ENCODE results near the gene PGAP6. TPM values are rescaled to one million over a fixed set of nuclear protein-coding genes. Genes with fewer than 3 reads are reported as not detected.
"Not testable (repeated sequence)": the region's sequence is repeated elsewhere in the genome, so short reads cannot be mapped to it uniquely, and the experiment has no call there.

PGAP6 gene
- total RNA-seq, 1 donor from 2014 or later: 80.5 TPM

GRCh38 chr16:379961-380761, 1.6 kb downstream of the PGAP6 start:
- Histone ChIP-seq H3K36me3 (ENCODE audit: insufficient read depth, low read length) (no peaks in the 10 kb centered on the region), H3K4me2 (ENCODE audit: low read length) (peak overlapping the region; percentile 96), H3K4me1 (ENCODE audit: insufficient read depth, low read length) (peaks cover 12% of the 10 kb centered on the region), H3K9ac (ENCODE audit: low read length) (no peak overlapping the region), H3K79me2 (ENCODE audit: insufficient read depth, low read length) (peaks cover 25% of the 10 kb centered on the region), H3K4me3 (ENCODE audit: insufficient read depth, low read depth, low read length) (no peak overlapping the region), H3K27me3 (ENCODE audit: insufficient read depth, low read length) (no peaks in the 10 kb centered on the region), H3K9me3 (ENCODE audit: insufficient read depth, low read depth, low read length) (no peaks in the 10 kb centered on the region), H3K27ac (ENCODE audit: low read depth, low read length) (no peak overlapping the region), H2AFZ (ENCODE audit: low read depth, low read length) (no peak overlapping the region), H4K20me1 (ENCODE audit: insufficient read depth, low read length) (peaks cover 30% of the 10 kb centered on the region)
- H3K27me3 Mint-ChIP-seq (ENCODE audit: low read depth, unreplicated experiment): no peaks in the 10 kb centered on the region
- no peak for DNase-seq (ENCODE audit: low read depth)
- H3K9me3 Mint-ChIP-seq (ENCODE audit: unreplicated experiment): no peaks in the 10 kb centered on the region
- TF ChIP-seq EZH2 (IDR thresholded peaks at IDR 0.05; ENCODE audit: insufficient read depth, low read length): no peak
- peak overlapping the region; percentile 84 for H3K4me3 Mint-ChIP-seq (ENCODE audit: unreplicated experiment)
- no peak for FAIRE-seq
- no peaks in the 10 kb centered on the region for H3K36me3 Mint-ChIP-seq (ENCODE audit: low read depth, unreplicated experiment)
- peaks cover 16% of the 10 kb centered on the region for H3K4me1 Mint-ChIP-seq (ENCODE audit: low read depth, unreplicated experiment)
- H3K27ac Mint-ChIP-seq (ENCODE audit: unreplicated experiment): no peak overlapping the region

- Histone ChIP-seq H3K27me3 (ENCODE audit: insufficient read depth, low read length) (no peaks in the 10 kb centered on the region), H3K36me3 (ENCODE audit: insufficient read depth, low read length) (no peaks in the 10 kb centered on the region), H2AFZ (ENCODE audit: low read depth, low read length) (no peak overlapping the region), H3K79me2 (ENCODE audit: insufficient read depth, low read length) (peaks cover 25% of the 10 kb centered on the region), H3K27ac (ENCODE audit: low read depth, low read length) (no peak overlapping the region), H3K4me2 (ENCODE audit: low read length) (no peak overlapping the region), H3K4me3 (ENCODE audit: insufficient read depth, low read depth, low read length) (no peak overlapping the region), H3K9ac (ENCODE audit: low read length) (no peak overlapping the region), H4K20me1 (ENCODE audit: insufficient read depth, low read length) (peaks cover 30% of the 10 kb centered on the region), H3K9me3 (ENCODE audit: insufficient read depth, low read depth, low read length) (no peaks in the 10 kb centered on the region), H3K4me1 (ENCODE audit: insufficient read depth, low read length) (peaks cover 12% of the 10 kb centered on the region)
- no peaks in the 10 kb centered on the region for H3K9me3 Mint-ChIP-seq (ENCODE audit: unreplicated experiment)
- DNase-seq (ENCODE audit: low read depth): no peak
- no peak for TF ChIP-seq EZH2 (IDR thresholded peaks at IDR 0.05; ENCODE audit: insufficient read depth, low read length)
- no peak for TF ChIP-seq CTCF (IDR thresholded peaks at IDR 0.05; ENCODE audit: insufficient read depth, low read depth, low read length)
- H3K27ac Mint-ChIP-seq (ENCODE audit: unreplicated experiment): no peak overlapping the region
- peaks cover 15% of the 10 kb centered on the region for H3K4me1 Mint-ChIP-seq (ENCODE audit: low read depth, unreplicated experiment)
- no peaks in the 10 kb centered on the region for H3K36me3 Mint-ChIP-seq (ENCODE audit: low read depth, unreplicated experiment)
- H3K4me3 Mint-ChIP-seq (ENCODE audit: unreplicated experiment): peak overlapping the region; percentile 84
- FAIRE-seq: no peak
- no peaks in the 10 kb centered on the region for H3K27me3 Mint-ChIP-seq (ENCODE audit: low read depth, unreplicated experiment)
Measured at GRCh38 chr16:379183-379960, 2.4 kb downstream of the PGAP6 start.

DNA sequence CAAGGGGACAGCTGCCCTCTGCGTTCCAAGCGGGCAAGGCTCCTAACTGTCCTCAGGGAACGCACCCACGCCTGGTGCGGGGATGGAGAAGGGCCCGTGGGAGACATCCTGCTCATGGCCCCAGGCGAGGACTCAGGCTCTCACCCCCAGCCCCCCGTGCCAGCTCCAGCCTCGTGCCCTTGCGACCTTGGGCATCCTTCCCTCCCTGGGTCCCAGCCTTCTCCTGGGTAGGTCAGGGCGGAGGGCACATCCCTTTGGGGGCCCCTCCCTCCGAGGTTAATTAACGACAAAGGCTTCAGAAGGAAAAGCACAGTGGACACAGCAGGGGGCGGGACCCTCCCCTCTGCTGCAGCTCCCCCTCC, 3.0 kb downstream of the PGAP6 start:
- H4K20me1 ChIP-seq (ENCODE audit: insufficient read depth, low read length): peaks cover 30% of the 10 kb centered on the region
- peaks cover 25% of the 10 kb centered on the region for H3K79me2 ChIP-seq (ENCODE audit: insufficient read depth, low read length)
- H3K36me3 ChIP-seq (ENCODE audit: insufficient read depth, low read length): no peaks in the 10 kb centered on the region
- no peak overlapping the region for H3K27ac Mint-ChIP-seq (ENCODE audit: unreplicated experiment)
- H3K9ac ChIP-seq (ENCODE audit: low read length): no peak overlapping the region
- H3K4me3 ChIP-seq (ENCODE audit: insufficient read depth, low read depth, low read length): no peak overlapping the region
- no peaks in the 10 kb centered on the region for H3K36me3 Mint-ChIP-seq (ENCODE audit: low read depth, unreplicated experiment)
- no peak overlapping the region for H3K27ac ChIP-seq (ENCODE audit: low read depth, low read length)
- no peak overlapping the region for H2AFZ ChIP-seq (ENCODE audit: low read depth, low read length)
- no peak overlapping the region for H3K4me3 Mint-ChIP-seq (ENCODE audit: unreplicated experiment)
- no peaks in the 10 kb centered on the region for H3K9me3 ChIP-seq (ENCODE audit: insufficient read depth, low read depth, low read length)
- DNase-seq (ENCODE audit: low read depth): no peak
- H3K27me3 Mint-ChIP-seq (ENCODE audit: low read depth, unreplicated experiment): no peaks in the 10 kb centered on the region
- no peaks in the 10 kb centered on the region for H3K9me3 Mint-ChIP-seq (ENCODE audit: unreplicated experiment)
- FAIRE-seq: no peak
- no peaks in the 10 kb centered on the region for H3K27me3 ChIP-seq (ENCODE audit: insufficient read depth, low read length)
- no peak for TF ChIP-seq EZH2 (IDR thresholded peaks at IDR 0.05; ENCODE audit: insufficient read depth, low read length)
- no peak for TF ChIP-seq CTCF (IDR thresholded peaks at IDR 0.05; ENCODE audit: insufficient read depth, low read depth, low read length)
- peaks cover 11% of the 10 kb centered on the region for H3K4me1 Mint-ChIP-seq (ENCODE audit: low read depth, unreplicated experiment)
- H3K4me2 ChIP-seq (ENCODE audit: low read length): no peak overlapping the region
- H3K4me1 ChIP-seq (ENCODE audit: insufficient read depth, low read length): peaks cover 12% of the 10 kb centered on the region

GRCh38 chr16:378113-378820, 3.5 kb downstream of the PGAP6 start:
- H3K4me3 Mint-ChIP-seq (ENCODE audit: unreplicated experiment); H3K9ac ChIP-seq (ENCODE audit: low read length); DNase-seq (ENCODE audit: low read depth); H2AFZ ChIP-seq (ENCODE audit: low read depth, low read length); FAIRE-seq; H3K27ac Mint-ChIP-seq (ENCODE audit: unreplicated experiment); H3K27ac ChIP-seq (ENCODE audit: low read depth, low read length); H3K27me3 ChIP-seq (ENCODE audit: insufficient read depth, low read length); H3K9me3 Mint-ChIP-seq (ENCODE audit: unreplicated experiment); H3K4me3 ChIP-seq (ENCODE audit: insufficient read depth, low read depth, low read length); H3K4me1 ChIP-seq (ENCODE audit: insufficient read depth, low read length); H3K9me3 ChIP-seq (ENCODE audit: insufficient read depth, low read depth, low read length); H3K4me1 Mint-ChIP-seq (ENCODE audit: low read depth, unreplicated experiment); H3K4me2 ChIP-seq (ENCODE audit: low read length); H3K27me3 Mint-ChIP-seq (ENCODE audit: low read depth, unreplicated experiment); H3K36me3 Mint-ChIP-seq (ENCODE audit: low read depth, unreplicated experiment); H3K36me3 ChIP-seq (ENCODE audit: insufficient read depth, low read length): not testable (repeated sequence)
- Histone ChIP-seq H4K20me1 (ENCODE audit: insufficient read depth, low read length) (peaks cover 30% of the 10 kb centered on the region), H3K79me2 (ENCODE audit: insufficient read depth, low read length) (peaks cover 25% of the 10 kb centered on the region)

Measured in astrocyte (in vitro differentiated cells and primary cell).